ENCODE data around the gene NHSL2. TPM values are rescaled to one million over a fixed set of nuclear protein-coding genes. Genes with fewer than 3 reads are reported as not detected.

NHSL2 gene
- polyA plus RNA-seq, 4 donors = under 0.01 to 2.9 (median 1.5) TPM; not detected in 1

GRCh38 chrX:71913156-71913950, 2.7 kb downstream of the NHSL2 start:
- Histone ChIP-seq H3K36me3 (ENCODE audit: control insufficient read depth in 3 of 3, insufficient read depth in 2 of 3, low read depth in 1 of 3, low read length in 3 of 3) (no peaks in the 10 kb centered on the region), H3K9me3 (ENCODE audit: control insufficient read depth in 2 of 2, insufficient read depth in 1 of 2, low read depth in 1 of 2, low read length in 1 of 2) (no peaks in the 10 kb centered on the region), H3K4me3 (ENCODE audit: low read depth in 1 of 3, low read length in 3 of 3) (no peak overlapping the region), H3K27ac (ENCODE audit: low read depth in 1 of 3, low read length in 2 of 3) (no peak overlapping the region), H3K27me3 (ENCODE audit: control insufficient read depth in 3 of 3, insufficient read depth in 3 of 3, low read length in 3 of 3) (peaks cover 0 to 31% (median 6%) of the 10 kb centered on the region in 3 donors), H3K4me1 (ENCODE audit: control insufficient read depth in 3 of 3, insufficient read depth in 2 of 3, low read depth in 1 of 3, low read length in 2 of 3) (no peaks in the 10 kb centered on the region)
- DNase-seq (no peak), FAIRE-seq (no peak)
- WGBS, 3 donors = 81 to 89% (median 84%) methylated on average over 6 of the region's 6 CpGs

- H3K9me3 ChIP-seq (ENCODE audit: control insufficient read depth in 2 of 2, insufficient read depth in 1 of 2, low read depth in 1 of 2, low read length in 1 of 2) = no peaks in the 10 kb centered on the region
- 58 to 67% (median 66%) methylated on average over 8 to 9 of the region's 9 CpGs for WGBS, 3 donors
- no peak overlapping the region for H3K4me3 ChIP-seq (ENCODE audit: low read depth in 1 of 3, low read length in 3 of 3)
- no peak for DNase-seq
- H3K27me3 ChIP-seq (ENCODE audit: control insufficient read depth in 3 of 3, insufficient read depth in 3 of 3, low read length in 3 of 3) = peaks cover 0 to 3% (median 0%) of the 10 kb centered on the region in 3 donors
- no peaks in the 10 kb centered on the region for H3K36me3 ChIP-seq (ENCODE audit: control insufficient read depth in 3 of 3, insufficient read depth in 2 of 3, low read depth in 1 of 3, low read length in 3 of 3)
- FAIRE-seq = no peak
- H3K4me1 ChIP-seq (ENCODE audit: control insufficient read depth in 3 of 3, insufficient read depth in 2 of 3, low read depth in 1 of 3, low read length in 2 of 3) = no peaks in the 10 kb centered on the region
- no peak overlapping the region for H3K27ac ChIP-seq (ENCODE audit: low read depth in 1 of 3, low read length in 2 of 3)
These were observed 7.1 kb downstream of the NHSL2 start for GRCh38 chrX:71917621-71918343.

- no peak for FAIRE-seq
- H3K9me3 ChIP-seq (ENCODE audit: control insufficient read depth in 2 of 2, insufficient read depth in 1 of 2, low read depth in 1 of 2, low read length in 1 of 2) = no peaks in the 10 kb centered on the region
- no peaks in the 10 kb centered on the region for H3K27me3 ChIP-seq (ENCODE audit: control insufficient read depth in 3 of 3, insufficient read depth in 3 of 3, low read length in 3 of 3)
- no peak overlapping the region for H3K27ac ChIP-seq (ENCODE audit: low read depth in 1 of 3, low read length in 2 of 3)
- H3K36me3 ChIP-seq (ENCODE audit: control insufficient read depth in 3 of 3, insufficient read depth in 2 of 3, low read depth in 1 of 3, low read length in 3 of 3) = no peaks in the 10 kb centered on the region
- H3K4me3 ChIP-seq (ENCODE audit: low read depth in 1 of 3, low read length in 3 of 3) = no peak overlapping the region
- no peak for DNase-seq
- no peaks in the 10 kb centered on the region for H3K4me1 ChIP-seq (ENCODE audit: control insufficient read depth in 3 of 3, insufficient read depth in 2 of 3, low read depth in 1 of 3, low read length in 2 of 3)
- WGBS, 3 donors = 49 to 66% (median 54%) methylated on average over 5 of the region's 5 CpGs
These were observed 8.8 kb downstream of the NHSL2 start for GRCh38 chrX:71919431-71919830.

GRCh38 chrX:71919886-71920285, 9.2 kb downstream of the NHSL2 start:
- no peaks in the 10 kb centered on the region for H3K27me3 ChIP-seq (ENCODE audit: control insufficient read depth in 3 of 3, insufficient read depth in 3 of 3, low read length in 3 of 3)
- no peaks in the 10 kb centered on the region for H3K9me3 ChIP-seq (ENCODE audit: control insufficient read depth in 2 of 2, insufficient read depth in 1 of 2, low read depth in 1 of 2, low read length in 1 of 2)
- FAIRE-seq (no peak), DNase-seq (no peak)
- H3K4me1 ChIP-seq (ENCODE audit: control insufficient read depth in 3 of 3, insufficient read depth in 2 of 3, low read depth in 1 of 3, low read length in 2 of 3) = no peaks in the 10 kb centered on the region
- no peak overlapping the region for H3K4me3 ChIP-seq (ENCODE audit: low read depth in 1 of 3, low read length in 3 of 3)
- H3K27ac ChIP-seq (ENCODE audit: low read depth in 1 of 3, low read length in 2 of 3) = no peak overlapping the region
- H3K36me3 ChIP-seq (ENCODE audit: control insufficient read depth in 3 of 3, insufficient read depth in 2 of 3, low read depth in 1 of 3, low read length in 3 of 3) = no peaks in the 10 kb centered on the region
- 70 to 94% (median 74%) methylated on average over 4 of the region's 4 CpGs for WGBS, 3 donors

GRCh38 chrX:71922686-71923085, 12.0 kb downstream of the NHSL2 start:
- Histone ChIP-seq H3K9me3 (ENCODE audit: control insufficient read depth in 2 of 2, insufficient read depth in 1 of 2, low read depth in 1 of 2, low read length in 1 of 2) (no peaks in the 10 kb centered on the region), H3K4me3 (ENCODE audit: low read depth in 1 of 3, low read length in 3 of 3) (no peak overlapping the region), H3K36me3 (ENCODE audit: control insufficient read depth in 3 of 3, insufficient read depth in 2 of 3, low read depth in 1 of 3, low read length in 3 of 3) (no peaks in the 10 kb centered on the region), H3K27ac (ENCODE audit: low read depth in 1 of 3, low read length in 2 of 3) (no peak overlapping the region), H3K27me3 (ENCODE audit: control insufficient read depth in 3 of 3, insufficient read depth in 3 of 3, low read length in 3 of 3) (no peaks in the 10 kb centered on the region), H3K4me1 (ENCODE audit: control insufficient read depth in 3 of 3, insufficient read depth in 2 of 3, low read depth in 1 of 3, low read length in 2 of 3) (no peaks in the 10 kb centered on the region)
- 59 to 74% (median 73%) methylated on average over 1 of the region's 1 CpG for WGBS, 3 donors
- no peak for DNase-seq
- FAIRE-seq = no peak

GRCh38 chrX:71923516-71923915, 12.9 kb downstream of the NHSL2 start:
- no peak overlapping the region for H3K27ac ChIP-seq (ENCODE audit: low read depth in 1 of 3, low read length in 2 of 3)
- no peaks in the 10 kb centered on the region for H3K4me1 ChIP-seq (ENCODE audit: control insufficient read depth in 3 of 3, insufficient read depth in 2 of 3, low read depth in 1 of 3, low read length in 2 of 3)
- WGBS, 3 donors = 55 to 71% (median 70%) methylated on average over 3 of the region's 3 CpGs
- H3K36me3 ChIP-seq (ENCODE audit: control insufficient read depth in 3 of 3, insufficient read depth in 2 of 3, low read depth in 1 of 3, low read length in 3 of 3) = no peaks in the 10 kb centered on the region
- H3K4me3 ChIP-seq (ENCODE audit: low read depth in 1 of 3, low read length in 3 of 3) = no peak overlapping the region
- DNase-seq (no peak), FAIRE-seq (no peak)
- no peaks in the 10 kb centered on the region for H3K9me3 ChIP-seq (ENCODE audit: control insufficient read depth in 2 of 2, insufficient read depth in 1 of 2, low read depth in 1 of 2, low read length in 1 of 2)
- no peaks in the 10 kb centered on the region for H3K27me3 ChIP-seq (ENCODE audit: control insufficient read depth in 3 of 3, insufficient read depth in 3 of 3, low read length in 3 of 3)

GRCh38 chrX:71927040-71927439, 16.4 kb downstream of the NHSL2 start:
- H3K36me3 ChIP-seq (ENCODE audit: control insufficient read depth in 3 of 3, insufficient read depth in 2 of 3, low read depth in 1 of 3, low read length in 3 of 3) = no peaks in the 10 kb centered on the region
- no peak for FAIRE-seq
- WGBS, 3 donors = 79 to 86% (median 81%) methylated on average over 7 of the region's 7 CpGs
- H3K27me3 ChIP-seq (ENCODE audit: control insufficient read depth in 3 of 3, insufficient read depth in 3 of 3, low read length in 3 of 3) = no peaks in the 10 kb centered on the region
- no peak overlapping the region for H3K27ac ChIP-seq (ENCODE audit: low read depth in 1 of 3, low read length in 2 of 3)
- no peak overlapping the region for H3K4me3 ChIP-seq (ENCODE audit: low read depth in 1 of 3, low read length in 3 of 3)
- no peaks in the 10 kb centered on the region for H3K4me1 ChIP-seq (ENCODE audit: control insufficient read depth in 3 of 3, insufficient read depth in 2 of 3, low read depth in 1 of 3, low read length in 2 of 3)
- DNase-seq = no peak
- no peaks in the 10 kb centered on the region for H3K9me3 ChIP-seq (ENCODE audit: control insufficient read depth in 2 of 2, insufficient read depth in 1 of 2, low read depth in 1 of 2, low read length in 1 of 2)

- Histone ChIP-seq H3K4me3 (ENCODE audit: low read depth in 1 of 3, low read length in 3 of 3) (no peak overlapping the region), H3K4me1 (ENCODE audit: control insufficient read depth in 3 of 3, insufficient read depth in 2 of 3, low read depth in 1 of 3, low read length in 2 of 3) (no peaks in the 10 kb centered on the region), H3K27me3 (ENCODE audit: control insufficient read depth in 3 of 3, insufficient read depth in 3 of 3, low read length in 3 of 3) (no peaks in the 10 kb centered on the region), H3K36me3 (ENCODE audit: control insufficient read depth in 3 of 3, insufficient read depth in 2 of 3, low read depth in 1 of 3, low read length in 3 of 3) (no peaks in the 10 kb centered on the region), H3K9me3 (ENCODE audit: control insufficient read depth in 2 of 2, insufficient read depth in 1 of 2, low read depth in 1 of 2, low read length in 1 of 2) (no peaks in the 10 kb centered on the region), H3K27ac (ENCODE audit: low read depth in 1 of 3, low read length in 2 of 3) (no peak overlapping the region)
- WGBS, 3 donors = 84 to 89% (median 86%) methylated on average over 2 of the region's 2 CpGs
- DNase-seq (no peak), FAIRE-seq (no peak)
These were observed 18.2 kb downstream of the NHSL2 start for GRCh38 chrX:71928856-71929255.

All from small intestine (tissue), 7 donors.